Right lobe of liver (tissue), 4 donors: ENCODE measurements around the gene ACYP1.

Experiments used
- POLR2A ChIP-seq: fragments of 450-650 bp; IDR thresholded peaks from one replicate; pipeline ENCODE4 v1.6.1; 2017; ENCODE audit warnings: antibody characterized with exemption, mild to moderate bottlenecking
- TF ChIP-seq, protein P1 (sequence below), 4 donors: fragments of 200-600 bp in 3 of 4; fragments of 450-650 bp in 1 of 4; IDR thresholded peaks; one replicate each; pipeline versions ENCODE4 v1.5.1 to v1.8.0; 2016 to 2022; ENCODE audit warnings: antibody characterized with exemption in 4 of 4, mild to moderate bottlenecking in 2 of 4
- donor health status: DM: no; HTN: no; CAD: no.
- donor health status: DM: no; HTN: no; CAD: no.
- donor health status: DM: no; HTN: yes; CAD: no.

DNA sequence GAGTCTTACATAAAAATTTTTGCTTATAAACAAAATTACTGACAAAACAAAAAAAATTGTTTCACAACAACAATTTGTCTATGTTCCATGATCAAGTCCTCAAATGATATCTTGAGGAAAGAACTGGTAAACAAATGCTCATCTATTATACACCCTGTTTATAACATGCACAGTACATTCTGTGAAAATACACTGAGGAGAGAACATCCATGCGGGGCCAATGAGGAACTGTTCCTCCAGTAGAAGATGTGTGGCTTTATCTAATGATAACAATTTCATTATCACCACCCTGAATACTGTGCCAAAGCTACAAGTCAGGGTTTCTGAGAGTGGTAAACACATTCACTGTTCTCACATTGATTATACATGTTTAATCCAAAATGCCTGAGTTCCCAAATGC lies 23.3 kb downstream of the ACYP1 start:
- TF ChIP-seq, protein P1, sequence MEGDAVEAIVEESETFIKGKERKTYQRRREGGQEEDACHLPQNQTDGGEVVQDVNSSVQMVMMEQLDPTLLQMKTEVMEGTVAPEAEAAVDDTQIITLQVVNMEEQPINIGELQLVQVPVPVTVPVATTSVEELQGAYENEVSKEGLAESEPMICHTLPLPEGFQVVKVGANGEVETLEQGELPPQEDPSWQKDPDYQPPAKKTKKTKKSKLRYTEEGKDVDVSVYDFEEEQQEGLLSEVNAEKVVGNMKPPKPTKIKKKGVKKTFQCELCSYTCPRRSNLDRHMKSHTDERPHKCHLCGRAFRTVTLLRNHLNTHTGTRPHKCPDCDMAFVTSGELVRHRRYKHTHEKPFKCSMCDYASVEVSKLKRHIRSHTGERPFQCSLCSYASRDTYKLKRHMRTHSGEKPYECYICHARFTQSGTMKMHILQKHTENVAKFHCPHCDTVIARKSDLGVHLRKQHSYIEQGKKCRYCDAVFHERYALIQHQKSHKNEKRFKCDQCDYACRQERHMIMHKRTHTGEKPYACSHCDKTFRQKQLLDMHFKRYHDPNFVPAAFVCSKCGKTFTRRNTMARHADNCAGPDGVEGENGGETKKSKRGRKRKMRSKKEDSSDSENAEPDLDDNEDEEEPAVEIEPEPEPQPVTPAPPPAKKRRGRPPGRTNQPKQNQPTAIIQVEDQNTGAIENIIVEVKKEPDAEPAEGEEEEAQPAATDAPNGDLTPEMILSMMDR (IDR thresholded peaks at IDR 0.05): no peak
- TF ChIP-seq POLR2A: no peak
